ENCODE data around the gene CPNE2.
A peak's percentile ranks its signal among the peaks of the same experiment; 100 is the strongest.

CPNE2 gene

GRCh38 chr16:57165483-57165882 is 73.1 kb downstream of the CPNE2 start:
- Histone ChIP-seq H4K91ac (ENCODE audit: low read length) (no peak overlapping the region), H3K27me3 (ENCODE audit: control insufficient read depth in 1 of 2, insufficient read depth in 1 of 2, low read length in 2 of 2) (no peaks in the 10 kb centered on the region), H3K9ac (ENCODE audit: low read length) (no peak overlapping the region), H2BK120ac (ENCODE audit: low read depth, low read length) (no peak overlapping the region), H3K4me1 (ENCODE audit: control insufficient read depth, insufficient read depth, low read depth, low read length) (no peaks in the 10 kb centered on the region), H3K18ac (ENCODE audit: low read depth in 1 of 2, low read length in 2 of 2) (no peak overlapping the region), H3K23ac (ENCODE audit: low read length in 2 of 2) (no peak overlapping the region), H3K4ac (ENCODE audit: low read depth in 1 of 2, low read length in 2 of 2) (no peak overlapping the region), H2BK5ac (ENCODE audit: low read depth, low read length, poor library complexity, severe bottlenecking) (no peak overlapping the region), H3K14ac (ENCODE audit: low read length in 2 of 2) (no peak overlapping the region), H4K8ac (ENCODE audit: low read length) (no peak overlapping the region), H3K27ac (ENCODE audit: low read length, poor library complexity, severe bottlenecking) (no peak overlapping the region), H2AK5ac (ENCODE audit: low read length, severe bottlenecking) (no peak overlapping the region), H3K4me3 (ENCODE audit: insufficient read depth in 1 of 2, low read depth in 1 of 2, low read length in 2 of 2) (no peak overlapping the region), H2BK12ac (ENCODE audit: low read length in 2 of 2) (no peak overlapping the region), H3K4me2 (ENCODE audit: low read length, poor library complexity, severe bottlenecking) (no peak overlapping the region), H3K9me3 (ENCODE audit: control insufficient read depth, low read length) (no peaks in the 10 kb centered on the region), H3K79me1 (replicated peaks; ENCODE audit: low read length, poor library complexity, severe bottlenecking) (peaks cover 6% of the 10 kb centered on the region), H3K36me3 (ENCODE audit: control insufficient read depth in 1 of 2, insufficient read depth in 2 of 2, low read depth in 1 of 2, low read length in 2 of 2) (peaks cover 18 to 67% of the 10 kb centered on the region in 2 experiments), H2AFZ (ENCODE audit: low read depth, low read length) (no peak overlapping the region), H2BK15ac (ENCODE audit: low read depth, poor library complexity, severe bottlenecking) (no peak overlapping the region)
- 97% methylated on average over 5 of the region's 5 CpGs for WGBS
- DNase-seq: no peak

- H3K4me2 ChIP-seq (ENCODE audit: low read length, poor library complexity, severe bottlenecking): no peak overlapping the region
- peaks cover 22 to 68% of the 10 kb centered on the region in 2 experiments for H3K36me3 ChIP-seq (ENCODE audit: control insufficient read depth in 1 of 2, insufficient read depth in 2 of 2, low read depth in 1 of 2, low read length in 2 of 2)
- H3K23ac ChIP-seq (ENCODE audit: low read length in 2 of 2): no peak overlapping the region
- no peak overlapping the region for H2BK12ac ChIP-seq (ENCODE audit: low read length in 2 of 2)
- no peaks in the 10 kb centered on the region for H3K9me3 ChIP-seq (ENCODE audit: control insufficient read depth, low read length)
- no peak overlapping the region for H4K8ac ChIP-seq (ENCODE audit: low read length)
- no peak overlapping the region for H3K9ac ChIP-seq (ENCODE audit: low read length)
- H3K79me1 ChIP-seq (replicated peaks; ENCODE audit: low read length, poor library complexity, severe bottlenecking): peaks cover 7% of the 10 kb centered on the region
- H2BK5ac ChIP-seq (ENCODE audit: low read depth, low read length, poor library complexity, severe bottlenecking): no peak overlapping the region
- no peak overlapping the region for H3K4me3 ChIP-seq (ENCODE audit: insufficient read depth in 1 of 2, low read depth in 1 of 2, low read length in 2 of 2)
- no peak overlapping the region for H2AK5ac ChIP-seq (ENCODE audit: low read length, severe bottlenecking)
- H3K18ac ChIP-seq (ENCODE audit: low read depth in 1 of 2, low read length in 2 of 2): no peak overlapping the region
- DNase-seq: no peak
- H3K4me1 ChIP-seq (ENCODE audit: control insufficient read depth, insufficient read depth, low read depth, low read length): no peaks in the 10 kb centered on the region
- H4K91ac ChIP-seq (ENCODE audit: low read length): no peak overlapping the region
- no peak overlapping the region for H2BK15ac ChIP-seq (ENCODE audit: low read depth, poor library complexity, severe bottlenecking)
- 97% methylated on average over 3 of the region's 3 CpGs for WGBS
- no peak overlapping the region for H3K4ac ChIP-seq (ENCODE audit: low read depth in 1 of 2, low read length in 2 of 2)
- H3K27ac ChIP-seq (ENCODE audit: low read length, poor library complexity, severe bottlenecking): no peak overlapping the region
- no peak overlapping the region for H2AFZ ChIP-seq (ENCODE audit: low read depth, low read length)
- H3K27me3 ChIP-seq (ENCODE audit: control insufficient read depth in 1 of 2, insufficient read depth in 1 of 2, low read length in 2 of 2): no peaks in the 10 kb centered on the region
- no peak overlapping the region for H2BK120ac ChIP-seq (ENCODE audit: low read depth, low read length)
- no peak overlapping the region for H3K14ac ChIP-seq (ENCODE audit: low read length in 2 of 2)
Measured at GRCh38 chr16:57165938-57166337, 73.6 kb downstream of the CPNE2 start.

- Histone ChIP-seq H4K8ac (ENCODE audit: low read length) (no peak overlapping the region), H3K36me3 (ENCODE audit: control insufficient read depth in 1 of 2, insufficient read depth in 2 of 2, low read depth in 1 of 2, low read length in 2 of 2) (peaks cover 25 to 69% of the 10 kb centered on the region in 2 experiments), H3K4me3 (ENCODE audit: insufficient read depth in 1 of 2, low read depth in 1 of 2, low read length in 2 of 2) (no peak overlapping the region), H3K14ac (ENCODE audit: low read length in 2 of 2) (no peak overlapping the region), H3K9me3 (ENCODE audit: control insufficient read depth, low read length) (no peaks in the 10 kb centered on the region), H2BK15ac (ENCODE audit: low read depth, poor library complexity, severe bottlenecking) (no peak overlapping the region), H3K18ac (ENCODE audit: low read depth in 1 of 2, low read length in 2 of 2) (no peak overlapping the region), H2BK12ac (ENCODE audit: low read length in 2 of 2) (no peak overlapping the region), H2AK5ac (ENCODE audit: low read length, severe bottlenecking) (no peak overlapping the region), H2BK120ac (ENCODE audit: low read depth, low read length) (no peak overlapping the region), H2BK5ac (ENCODE audit: low read depth, low read length, poor library complexity, severe bottlenecking) (no peak overlapping the region), H3K4ac (ENCODE audit: low read depth in 1 of 2, low read length in 2 of 2) (no peak overlapping the region), H3K79me1 (replicated peaks; ENCODE audit: low read length, poor library complexity, severe bottlenecking) (peaks cover 8% of the 10 kb centered on the region), H3K4me1 (ENCODE audit: control insufficient read depth, insufficient read depth, low read depth, low read length) (no peaks in the 10 kb centered on the region), H3K9ac (ENCODE audit: low read length) (no peak overlapping the region), H4K91ac (ENCODE audit: low read length) (no peak overlapping the region), H3K23ac (ENCODE audit: low read length in 2 of 2) (no peak overlapping the region), H3K27ac (ENCODE audit: low read length, poor library complexity, severe bottlenecking) (no peak overlapping the region), H2AFZ (ENCODE audit: low read depth, low read length) (no peak overlapping the region), H3K27me3 (ENCODE audit: control insufficient read depth in 1 of 2, insufficient read depth in 1 of 2, low read length in 2 of 2) (no peaks in the 10 kb centered on the region), H3K4me2 (ENCODE audit: low read length, poor library complexity, severe bottlenecking) (no peak overlapping the region)
- DNase-seq: no peak
Measured at GRCh38 chr16:57166451-57166850, 74.1 kb downstream of the CPNE2 start.

GRCh38 chr16:57166951-57167350 is 74.6 kb downstream of the CPNE2 start:
- Histone ChIP-seq H3K4ac (ENCODE audit: low read depth in 1 of 2, low read length in 2 of 2) (no peak overlapping the region), H2BK15ac (ENCODE audit: low read depth, poor library complexity, severe bottlenecking) (no peak overlapping the region), H2BK12ac (ENCODE audit: low read length in 2 of 2) (no peak overlapping the region), H2AK5ac (ENCODE audit: low read length, severe bottlenecking) (no peak overlapping the region), H3K4me3 (ENCODE audit: insufficient read depth in 1 of 2, low read depth in 1 of 2, low read length in 2 of 2) (no peak overlapping the region), H3K27me3 (ENCODE audit: control insufficient read depth in 1 of 2, insufficient read depth in 1 of 2, low read length in 2 of 2) (no peaks in the 10 kb centered on the region), H3K79me1 (replicated peaks; ENCODE audit: low read length, poor library complexity, severe bottlenecking) (peaks cover 8% of the 10 kb centered on the region), H3K27ac (ENCODE audit: low read length, poor library complexity, severe bottlenecking) (no peak overlapping the region), H2AFZ (ENCODE audit: low read depth, low read length) (no peak overlapping the region), H3K9me3 (ENCODE audit: control insufficient read depth, low read length) (no peaks in the 10 kb centered on the region), H4K91ac (ENCODE audit: low read length) (no peak overlapping the region), H3K18ac (ENCODE audit: low read depth in 1 of 2, low read length in 2 of 2) (no peak overlapping the region), H2BK5ac (ENCODE audit: low read depth, low read length, poor library complexity, severe bottlenecking) (no peak overlapping the region), H3K4me1 (ENCODE audit: control insufficient read depth, insufficient read depth, low read depth, low read length) (no peaks in the 10 kb centered on the region), H3K36me3 (ENCODE audit: control insufficient read depth in 1 of 2, insufficient read depth in 2 of 2, low read depth in 1 of 2, low read length in 2 of 2) (peaks cover 23 to 73% of the 10 kb centered on the region in 2 experiments), H3K9ac (ENCODE audit: low read length) (peak overlapping the region; percentile 49), H2BK120ac (ENCODE audit: low read depth, low read length) (no peak overlapping the region), H3K14ac (ENCODE audit: low read length in 2 of 2) (no peak overlapping the region), H4K8ac (ENCODE audit: low read length) (no peak overlapping the region), H3K23ac (ENCODE audit: low read length in 2 of 2) (no peak overlapping the region), H3K4me2 (ENCODE audit: low read length, poor library complexity, severe bottlenecking) (no peak overlapping the region)
- WGBS: 93% methylated on average over 6 of the region's 7 CpGs
- DNase-seq: no peak
